ENCODE results near the gene THOC5.

DNA sequence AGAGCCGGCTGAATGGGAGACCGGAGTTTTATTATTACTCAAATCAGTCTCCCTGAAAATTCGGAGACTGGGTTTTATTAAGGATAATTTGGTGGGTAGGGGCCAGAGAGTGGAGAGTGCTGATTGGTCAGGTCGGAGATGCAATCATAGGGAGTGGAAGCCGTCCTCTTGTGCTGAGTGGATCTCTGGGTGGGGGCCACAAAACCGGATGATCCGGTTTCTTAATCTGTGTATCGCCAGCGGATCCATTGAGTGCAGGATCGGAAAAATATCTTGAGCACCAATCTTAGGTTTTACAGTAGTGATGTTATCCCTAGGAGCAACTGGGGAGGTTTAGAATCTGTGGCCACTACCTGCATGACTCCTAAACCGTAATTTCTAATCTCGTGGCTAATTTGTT lies 28.2 kb upstream of the THOC5 start:
- TF ChIP-seq, protein P1, sequence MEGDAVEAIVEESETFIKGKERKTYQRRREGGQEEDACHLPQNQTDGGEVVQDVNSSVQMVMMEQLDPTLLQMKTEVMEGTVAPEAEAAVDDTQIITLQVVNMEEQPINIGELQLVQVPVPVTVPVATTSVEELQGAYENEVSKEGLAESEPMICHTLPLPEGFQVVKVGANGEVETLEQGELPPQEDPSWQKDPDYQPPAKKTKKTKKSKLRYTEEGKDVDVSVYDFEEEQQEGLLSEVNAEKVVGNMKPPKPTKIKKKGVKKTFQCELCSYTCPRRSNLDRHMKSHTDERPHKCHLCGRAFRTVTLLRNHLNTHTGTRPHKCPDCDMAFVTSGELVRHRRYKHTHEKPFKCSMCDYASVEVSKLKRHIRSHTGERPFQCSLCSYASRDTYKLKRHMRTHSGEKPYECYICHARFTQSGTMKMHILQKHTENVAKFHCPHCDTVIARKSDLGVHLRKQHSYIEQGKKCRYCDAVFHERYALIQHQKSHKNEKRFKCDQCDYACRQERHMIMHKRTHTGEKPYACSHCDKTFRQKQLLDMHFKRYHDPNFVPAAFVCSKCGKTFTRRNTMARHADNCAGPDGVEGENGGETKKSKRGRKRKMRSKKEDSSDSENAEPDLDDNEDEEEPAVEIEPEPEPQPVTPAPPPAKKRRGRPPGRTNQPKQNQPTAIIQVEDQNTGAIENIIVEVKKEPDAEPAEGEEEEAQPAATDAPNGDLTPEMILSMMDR (conservative IDR thresholded peaks at IDR 0.05) = no peak
- no peak for TF ChIP-seq EZH2 (IDR thresholded peaks at IDR 0.05; ENCODE audit: low read depth)
